Stomach (tissue), 4 donors: Measurements from ENCODE around the gene CPT1C.

Experiments used
- EP300 ChIP-seq: sonication (generic); formaldehyde crosslinking; IDR thresholded peaks from one replicate; pipeline ENCODE4 v1.6.1; 2017; ENCODE audit warnings: antibody characterized with exemption
- POLR2A ChIP-seq, 4 donors: fragments of 450-650 bp; IDR thresholded peaks; one replicate each; pipeline ENCODE4 v1.6.1; 2016; ENCODE audit warnings: antibody characterized with exemption in 4 of 4, control low read depth in 2 of 4, mild to moderate bottlenecking in 1 of 4, moderate library complexity in 1 of 4
- POLR2AphosphoS5 ChIP-seq, 3 donors: sonication (generic); formaldehyde crosslinking; IDR thresholded peaks; one replicate each; pipeline ENCODE4 v1.6.1; 2016; ENCODE audit warnings: antibody characterized with exemption in 3 of 3
- TF ChIP-seq, protein P1 (sequence below), 7 experiments: fragments of 450-650 bp in 4 of 7; fragments of 200-600 bp in 3 of 7; sonication (generic) in 3 of 7; IDR thresholded peaks; one replicate each; pipeline ENCODE4 v1.5.1; 2016 to 2019; ENCODE audit warnings: antibody characterized with exemption in 7 of 7, control low read depth in 2 of 7, mild to moderate bottlenecking in 1 of 7

DNA sequence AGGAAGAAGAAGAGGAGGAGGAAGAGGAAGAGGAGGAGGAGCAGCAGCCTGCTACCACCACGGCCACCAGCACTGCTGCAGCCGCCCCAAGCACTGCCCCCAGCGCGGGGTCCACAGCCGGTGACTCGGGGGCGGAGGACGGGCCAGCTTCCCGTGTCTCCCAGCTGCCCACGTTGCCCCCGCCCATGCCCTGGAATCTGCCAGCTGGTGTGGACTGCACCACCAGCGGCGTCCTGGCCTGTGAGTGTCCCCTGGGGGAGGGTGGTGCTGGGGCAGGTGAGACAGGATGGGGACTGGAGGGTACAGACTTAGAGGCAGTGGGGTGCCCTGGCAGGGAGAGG lies 37.5 kb upstream of the CPT1C start:
- TF ChIP-seq, protein P1, sequence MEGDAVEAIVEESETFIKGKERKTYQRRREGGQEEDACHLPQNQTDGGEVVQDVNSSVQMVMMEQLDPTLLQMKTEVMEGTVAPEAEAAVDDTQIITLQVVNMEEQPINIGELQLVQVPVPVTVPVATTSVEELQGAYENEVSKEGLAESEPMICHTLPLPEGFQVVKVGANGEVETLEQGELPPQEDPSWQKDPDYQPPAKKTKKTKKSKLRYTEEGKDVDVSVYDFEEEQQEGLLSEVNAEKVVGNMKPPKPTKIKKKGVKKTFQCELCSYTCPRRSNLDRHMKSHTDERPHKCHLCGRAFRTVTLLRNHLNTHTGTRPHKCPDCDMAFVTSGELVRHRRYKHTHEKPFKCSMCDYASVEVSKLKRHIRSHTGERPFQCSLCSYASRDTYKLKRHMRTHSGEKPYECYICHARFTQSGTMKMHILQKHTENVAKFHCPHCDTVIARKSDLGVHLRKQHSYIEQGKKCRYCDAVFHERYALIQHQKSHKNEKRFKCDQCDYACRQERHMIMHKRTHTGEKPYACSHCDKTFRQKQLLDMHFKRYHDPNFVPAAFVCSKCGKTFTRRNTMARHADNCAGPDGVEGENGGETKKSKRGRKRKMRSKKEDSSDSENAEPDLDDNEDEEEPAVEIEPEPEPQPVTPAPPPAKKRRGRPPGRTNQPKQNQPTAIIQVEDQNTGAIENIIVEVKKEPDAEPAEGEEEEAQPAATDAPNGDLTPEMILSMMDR (IDR thresholded peaks at IDR 0.05), result no peak
- TF ChIP-seq POLR2A (IDR thresholded peaks at IDR 0.05) (no peak), EP300 (no peak), POLR2AphosphoS5 (IDR thresholded peaks at IDR 0.05) (no peak)
